Measurements from ENCODE around the gene PLA2G5.

Gene PLA2G5

DNA sequence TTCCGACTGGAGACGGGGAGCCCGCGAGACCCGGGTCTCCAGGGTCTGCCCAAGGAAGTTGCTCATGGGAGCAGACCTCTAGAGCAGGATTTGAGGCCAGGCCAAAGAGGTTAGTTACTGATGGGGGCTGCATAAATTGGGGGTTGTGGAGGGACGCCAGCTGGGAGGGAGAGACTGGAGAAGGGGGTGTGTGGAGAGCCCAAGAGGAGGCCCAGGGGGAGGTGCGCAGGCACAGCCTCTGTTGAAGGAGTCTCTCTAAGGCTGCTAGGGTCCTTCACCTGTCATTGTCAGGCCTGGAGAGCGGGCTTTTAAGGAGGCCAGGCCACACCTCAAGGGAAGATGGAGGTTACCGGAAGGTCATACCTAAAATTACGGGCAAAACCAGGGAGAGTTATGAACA is 363 bp downstream of the PLA2G5 start:
- DNase-seq: no peak

DNA sequence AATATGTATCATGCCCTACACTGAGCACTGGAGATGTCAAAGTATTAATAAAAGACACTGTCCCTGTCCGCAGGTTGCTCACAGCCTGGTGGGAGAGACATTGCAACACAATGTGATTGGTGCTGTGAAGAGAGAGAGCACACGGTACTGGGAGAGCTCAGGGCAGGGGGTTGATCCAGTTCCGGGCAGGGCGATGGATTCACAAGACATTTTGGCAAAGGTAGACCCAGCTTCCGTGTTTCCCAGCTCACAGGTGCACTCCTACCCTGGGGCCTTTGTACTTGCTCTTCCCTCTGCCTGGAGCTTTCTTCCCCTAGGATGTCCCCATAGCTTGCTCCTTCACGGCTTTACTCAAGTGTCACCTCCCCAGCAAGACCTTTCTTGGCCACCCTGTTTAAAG is 1.4 kb downstream of the PLA2G5 start:
- no peak for DNase-seq

GRCh38 chr1:20072771-20073170 is 2.8 kb downstream of the PLA2G5 start:
- DNase-seq: no peak

- no peak for DNase-seq
These were observed 3.3 kb downstream of the PLA2G5 start for GRCh38 chr1:20073256-20073655.

- no peak for DNase-seq
These were observed 4.2 kb downstream of the PLA2G5 start for GRCh38 chr1:20074055-20074724.

DNA sequence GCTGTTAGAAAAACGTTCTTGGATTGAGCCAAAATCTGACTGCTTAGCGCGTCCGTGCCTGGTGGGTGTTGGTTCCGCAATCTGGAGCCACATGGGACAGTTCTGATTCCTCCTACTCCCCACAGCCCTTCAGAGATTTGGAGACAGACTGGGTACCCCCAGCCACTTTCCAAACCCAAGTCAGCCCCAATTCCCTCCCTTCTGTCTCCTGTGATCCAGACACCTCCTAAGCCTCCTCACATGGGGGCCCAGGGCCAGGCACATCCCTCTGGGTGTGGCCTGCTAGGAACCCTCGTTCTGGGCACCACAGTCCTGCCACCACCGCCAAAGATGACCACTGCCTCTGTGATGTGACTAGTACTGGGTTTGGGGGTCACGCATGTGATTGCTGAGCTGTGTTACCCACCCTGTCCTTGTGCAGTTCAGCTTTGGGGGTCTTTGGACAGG is 4.8 kb downstream of the PLA2G5 start:
- DNase-seq: no peak

DNA sequence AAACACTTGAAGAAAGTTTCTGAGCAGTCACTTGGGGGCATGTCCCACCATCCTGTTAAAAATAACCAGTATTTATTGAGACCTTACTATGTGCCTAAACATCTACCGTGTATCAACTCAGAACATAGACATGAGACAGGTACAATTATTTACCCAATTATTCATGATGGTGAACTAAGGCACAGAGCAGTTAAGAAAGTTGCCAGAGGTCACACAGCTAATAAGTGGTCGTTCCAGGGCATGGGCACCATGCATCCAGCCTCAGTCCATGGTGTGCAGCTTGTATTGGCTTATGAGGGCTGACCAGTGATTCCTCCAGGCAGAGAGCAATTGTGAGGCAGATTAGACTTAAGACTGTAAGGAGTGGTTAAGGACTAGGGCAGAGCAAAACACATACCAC is 5.4 kb downstream of the PLA2G5 start:
- no peak for DNase-seq

GRCh38 chr1:20076223-20076622 is 6.2 kb downstream of the PLA2G5 start:
- DNase-seq: no peak

GRCh38 chr1:20076710-20077461 is 6.9 kb downstream of the PLA2G5 start:
- no peak for DNase-seq

DNA sequence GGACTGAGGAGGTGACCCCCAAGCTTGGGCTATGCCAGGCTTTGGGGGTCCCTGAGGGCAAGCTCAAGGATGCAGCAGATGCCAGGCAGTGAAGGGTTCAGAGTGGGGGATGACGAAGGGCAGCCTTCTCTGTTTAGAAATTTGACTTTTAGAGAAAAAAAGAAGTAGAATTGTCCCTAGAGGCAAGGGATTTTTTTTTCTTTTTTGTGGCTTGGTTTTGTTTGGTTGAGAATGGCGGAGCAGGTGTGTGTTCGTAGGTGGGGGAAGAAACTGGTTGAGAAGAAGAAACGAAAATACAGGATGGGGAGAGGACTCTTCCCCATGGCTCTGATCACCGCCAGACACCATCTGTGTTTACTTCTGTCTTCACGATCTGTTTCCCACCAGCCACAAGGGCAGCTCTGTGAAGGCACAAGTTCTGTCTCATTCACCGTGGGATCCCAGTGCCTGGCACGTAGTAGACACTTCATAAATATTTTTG is 8.2 kb downstream of the PLA2G5 start:
- DNase-seq: no peak

GRCh38 chr1:20078711-20079110 is 8.7 kb downstream of the PLA2G5 start:
- no peak for DNase-seq

GRCh38 chr1:20079661-20080305 is 9.8 kb downstream of the PLA2G5 start:
- DNase-seq: no peak

DNA sequence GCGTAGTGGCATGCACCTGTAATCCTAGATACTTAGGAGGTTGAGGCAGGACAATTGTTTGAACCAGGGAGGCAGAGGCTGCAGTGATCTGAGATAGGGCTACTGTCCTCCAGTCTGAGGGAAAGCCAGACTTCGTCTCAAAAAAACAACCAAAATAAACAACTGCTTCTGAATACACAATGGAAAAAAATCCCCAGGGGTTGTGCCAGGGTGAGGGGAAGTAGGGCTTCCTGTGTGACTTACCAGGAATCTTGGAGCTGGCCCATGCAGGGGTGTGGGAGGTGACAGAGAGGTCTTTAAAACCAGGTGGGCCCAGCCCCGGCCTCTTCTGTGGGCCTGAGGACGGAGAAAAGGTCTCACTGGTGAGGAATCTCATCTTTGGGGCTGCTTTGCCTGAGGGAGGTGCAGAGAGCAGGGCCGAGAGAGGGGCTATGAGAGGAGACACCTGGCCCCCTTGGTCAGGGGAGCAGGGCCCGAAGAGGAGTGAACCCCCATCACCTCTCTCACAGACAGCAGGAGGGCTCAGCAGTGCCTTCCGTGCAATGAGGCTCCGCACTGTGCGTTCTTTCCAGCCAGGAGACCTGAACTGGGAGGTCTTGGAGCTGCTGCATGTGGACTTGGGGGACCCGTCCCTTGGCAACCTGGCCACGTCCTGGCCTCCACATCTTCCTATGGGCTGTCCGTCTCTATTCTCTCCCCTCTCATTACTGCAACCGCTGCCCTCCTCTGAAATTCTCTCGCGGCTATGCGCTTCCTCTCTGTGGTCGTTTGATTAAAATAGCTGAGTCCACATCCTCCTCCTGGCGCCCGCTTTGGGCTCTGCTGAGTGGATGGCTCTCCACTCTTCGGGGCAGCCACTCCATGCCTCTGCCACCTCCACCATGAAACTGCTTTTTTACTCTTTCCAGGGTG is 10.7 kb downstream of the PLA2G5 start:
- DNase-seq: no peak

GRCh38 chr1:20081353-20081810 is 11.4 kb downstream of the PLA2G5 start:
- no peak for DNase-seq

GRCh38 chr1:20082772-20083171 is 12.8 kb downstream of the PLA2G5 start:
- no peak for DNase-seq

GRCh38 chr1:20083178-20083944 is 13.4 kb downstream of the PLA2G5 start:
- no peak for DNase-seq

GRCh38 chr1:20086800-20087199 is 16.8 kb downstream of the PLA2G5 start:
- DNase-seq: no peak

DNA sequence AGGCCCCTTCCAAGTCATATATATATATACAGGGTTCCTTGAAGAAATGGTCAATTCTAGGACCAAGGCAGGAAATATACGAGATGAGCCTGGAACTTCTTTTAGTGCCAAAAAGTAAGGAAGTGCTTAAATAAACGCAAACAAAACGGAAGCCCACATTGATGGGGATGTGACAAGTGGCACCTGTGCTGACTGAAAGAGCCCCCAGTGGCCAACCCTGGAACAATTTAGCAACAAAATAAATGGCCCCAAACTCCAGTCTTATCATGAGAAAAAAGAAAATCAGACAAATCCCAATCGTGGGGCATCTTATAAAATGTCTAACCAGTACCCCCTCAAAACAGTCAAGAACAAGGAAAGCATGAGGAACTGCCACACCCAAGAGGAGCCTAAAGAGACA is 17.7 kb downstream of the PLA2G5 start:
- DNase-seq: no peak

- no peak for DNase-seq
These were observed 19.5 kb downstream of the PLA2G5 start for GRCh38 chr1:20089328-20090077.

DNA sequence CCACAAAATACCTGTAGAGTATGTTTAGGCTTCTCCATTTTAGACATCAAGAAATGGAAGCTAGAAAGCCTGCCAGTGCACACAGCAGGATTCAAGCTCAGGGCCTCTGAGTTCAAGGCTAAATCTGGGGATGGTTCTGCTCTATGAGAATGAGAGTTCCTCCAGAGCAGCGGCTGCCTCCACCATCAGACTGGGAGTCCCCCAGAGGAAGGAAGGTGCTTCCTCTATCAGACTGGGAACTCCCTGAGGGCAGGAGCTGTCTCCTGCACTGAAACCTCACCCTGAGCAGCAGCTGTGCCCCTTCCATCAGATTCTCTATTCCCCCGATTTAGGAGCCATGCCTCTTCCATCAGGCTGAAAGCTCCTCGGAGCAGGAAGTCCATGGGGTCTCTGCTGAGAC is 20.1 kb downstream of the PLA2G5 start:
- no peak for DNase-seq

DNA sequence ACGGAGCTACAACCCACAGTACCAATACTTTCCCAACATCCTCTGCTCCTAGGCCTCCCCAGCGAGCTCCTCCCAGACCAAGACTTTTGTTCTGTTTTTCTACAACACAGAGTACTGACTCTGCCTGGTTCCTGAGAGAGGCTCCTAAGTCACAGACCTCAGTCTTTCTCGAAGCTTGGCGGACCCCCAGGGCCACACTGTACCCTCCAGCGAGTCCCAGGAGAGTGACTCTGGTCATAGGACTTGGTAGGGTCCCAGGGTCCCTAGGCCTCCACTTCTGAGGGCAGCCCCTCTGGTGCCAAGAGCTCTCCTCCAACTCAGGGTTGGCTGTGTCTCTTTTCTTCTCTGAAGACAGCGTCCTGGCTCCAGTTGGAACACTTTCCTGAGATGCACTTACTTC is 20.6 kb downstream of the PLA2G5 start:
- no peak for DNase-seq

All from NCI-H1417 treated with DMSO at 0.1 percent for 48 hours (cell line).